Neuronal stem cell (in vitro differentiated cells): Measurements from ENCODE around the gene APBA3. TPM values are rescaled to one million over a fixed set of nuclear protein-coding genes. Genes with fewer than 3 reads are reported as not detected.
A peak's percentile ranks its signal among the peaks of the same experiment; 100 is the strongest.

ENCODE experiments used
- DNase-seq: peaks from one replicate; pipeline ENCODE4 v3.0.0-alpha.2; 2013; ENCODE audit warnings: low spot score
- H2AFZ ChIP-seq: one replicate; pipeline ENCODE4 v1.6.1; 2013; ENCODE audit warnings: mild to moderate bottlenecking, low read length, inconsistent platforms
- H2AK5ac ChIP-seq: 2 replicates; pipeline ENCODE4 v1.6.1; 2013; ENCODE audit warnings: low read depth, mild to moderate bottlenecking, inconsistent platforms, low read length, moderate library complexity, mixed read lengths
- H2BK120ac ChIP-seq: 2 replicates; pipeline ENCODE4 v1.6.1; 2013; ENCODE audit warnings: low read depth, mild to moderate bottlenecking, inconsistent platforms, low read length, moderate library complexity, mixed read lengths
- H2BK12ac ChIP-seq: one replicate; pipeline ENCODE4 v1.6.1; 2013; ENCODE audit warnings: low read length, inconsistent platforms
- H2BK15ac ChIP-seq: 2 replicates; pipeline ENCODE4 v1.6.1; 2013; ENCODE audit warnings: mild to moderate bottlenecking, low read length, inconsistent platforms, mixed read lengths
- H2BK5ac ChIP-seq: one replicate; pipeline ENCODE4 v1.6.1; 2013; ENCODE audit warnings: inconsistent platforms, mild to moderate bottlenecking, low read length, moderate library complexity
- H3K14ac ChIP-seq: one replicate; pipeline ENCODE4 v1.6.1; 2013; ENCODE audit warnings: low read length, inconsistent platforms
- H3K18ac ChIP-seq: 2 replicates; pipeline ENCODE4 v1.6.1; 2013; ENCODE audit warnings: low read length, inconsistent platforms
- H3K23ac ChIP-seq: 2 replicates; pipeline ENCODE4 v1.6.1; 2013; ENCODE audit warnings: low read depth, mild to moderate bottlenecking, mixed read lengths, low read length, inconsistent platforms; ENCODE audit not compliant: poor library complexity
- H3K27ac ChIP-seq: replicated peaks from 3 replicates; pipeline ENCODE4 v1.5.1; 2013; ENCODE audit warnings: low read length, inconsistent platforms
- H3K27me3 ChIP-seq, 3 experiments: 2 replicates each; pipeline ENCODE4 v1.6.1; 2013; ENCODE audit warnings: low read length in 3 of 3, mild to moderate bottlenecking in 2 of 3, inconsistent platforms in 1 of 3, low read depth in 1 of 3, mixed read lengths in 1 of 3, moderate library complexity in 1 of 3; ENCODE audit not compliant: control insufficient read depth in 3 of 3, insufficient read depth in 3 of 3
- H3K36me3 ChIP-seq, 2 donors: replicated peaks in 1 of 2; 2 replicates each; pipeline ENCODE4 v1.6.1; 2013; ENCODE audit warnings: low read length in 2 of 2; ENCODE audit not compliant: control insufficient read depth in 2 of 2, insufficient read depth in 2 of 2
- H3K4ac ChIP-seq: 2 replicates; pipeline ENCODE4 v1.6.1; 2013; ENCODE audit warnings: inconsistent platforms, mild to moderate bottlenecking, low read length, moderate library complexity
- H3K4me1 ChIP-seq, 2 donors: 1 replicate in 1 of 2; 2 replicates in 1 of 2; pipeline ENCODE4 v1.6.1; 2013; ENCODE audit warnings: low read length in 2 of 2, low read depth in 1 of 2; ENCODE audit not compliant: control insufficient read depth in 2 of 2, insufficient read depth in 1 of 2
- H3K4me2 ChIP-seq: one replicate; pipeline ENCODE4 v1.6.1; 2013; ENCODE audit warnings: mild to moderate bottlenecking, low read length, inconsistent platforms; ENCODE audit not compliant: insufficient read depth, poor library complexity, severe bottlenecking
- H3K4me3 ChIP-seq, 2 donors: 2 replicates each; pipeline ENCODE4 v1.5.1; 2013; ENCODE audit warnings: low read length in 2 of 2, mild to moderate bottlenecking in 2 of 2, inconsistent platforms in 1 of 2, moderate library complexity in 1 of 2
- H3K79me1 ChIP-seq: one replicate; pipeline ENCODE4 v1.6.1; 2013; ENCODE audit warnings: low read depth, mild to moderate bottlenecking, inconsistent platforms, low read length, moderate library complexity
- H3K9ac ChIP-seq: one replicate; pipeline ENCODE4 v1.6.1; 2013; ENCODE audit warnings: mild to moderate bottlenecking, low read depth, low read length, inconsistent platforms; ENCODE audit not compliant: poor library complexity
- H3K9me3 ChIP-seq, 2 donors: replicated peaks in 1 of 2; 2 replicates each; pipeline versions ENCODE3 to v1.6.1; 2013; ENCODE audit warnings: low read length in 2 of 2, mild to moderate bottlenecking in 2 of 2, inconsistent platforms in 1 of 2, low read depth in 1 of 2, mixed read lengths in 1 of 2, moderate library complexity in 1 of 2; ENCODE audit not compliant: control insufficient read depth in 2 of 2, insufficient read depth in 1 of 2
- H4K8ac ChIP-seq: one replicate; pipeline ENCODE4 v1.6.1; 2013; ENCODE audit warnings: low read depth, mild to moderate bottlenecking, inconsistent platforms, low read length, moderate library complexity
- H4K91ac ChIP-seq: one replicate; pipeline ENCODE4 v1.6.1; 2013; ENCODE audit warnings: low read length, low read depth, mild to moderate bottlenecking, inconsistent platforms; ENCODE audit not compliant: poor library complexity
- WGBS, 2 donors: extraction: QIAGEN DNeasy Blood & Tissue Kit; methylation state at CpG; one replicate each; pipeline ENCODE4 v1.1.7; 2013; ENCODE audit warnings: missing lambda C conversion rate in 2 of 2, mixed read lengths in 1 of 2; ENCODE audit not compliant: insufficient read length in 2 of 2, insufficient replicate concordance in 1 of 2; ENCODE audit errors: extremely low coverage in 2 of 2; 5-methylcytosine and 5-hydroxymethylcytosine counted together
- small RNA-seq: library from polyadenylated mRNA; stranded (forward); fragments of <200 nt; extraction: miRNeasy Mini kit (QIAGEN cat#:217004); gene quantifications from one replicate; pipeline ENCODE3, GENCODE V24; 2013; ENCODE audit not compliant: insufficient read depth

The APBA3 gene

DNA sequence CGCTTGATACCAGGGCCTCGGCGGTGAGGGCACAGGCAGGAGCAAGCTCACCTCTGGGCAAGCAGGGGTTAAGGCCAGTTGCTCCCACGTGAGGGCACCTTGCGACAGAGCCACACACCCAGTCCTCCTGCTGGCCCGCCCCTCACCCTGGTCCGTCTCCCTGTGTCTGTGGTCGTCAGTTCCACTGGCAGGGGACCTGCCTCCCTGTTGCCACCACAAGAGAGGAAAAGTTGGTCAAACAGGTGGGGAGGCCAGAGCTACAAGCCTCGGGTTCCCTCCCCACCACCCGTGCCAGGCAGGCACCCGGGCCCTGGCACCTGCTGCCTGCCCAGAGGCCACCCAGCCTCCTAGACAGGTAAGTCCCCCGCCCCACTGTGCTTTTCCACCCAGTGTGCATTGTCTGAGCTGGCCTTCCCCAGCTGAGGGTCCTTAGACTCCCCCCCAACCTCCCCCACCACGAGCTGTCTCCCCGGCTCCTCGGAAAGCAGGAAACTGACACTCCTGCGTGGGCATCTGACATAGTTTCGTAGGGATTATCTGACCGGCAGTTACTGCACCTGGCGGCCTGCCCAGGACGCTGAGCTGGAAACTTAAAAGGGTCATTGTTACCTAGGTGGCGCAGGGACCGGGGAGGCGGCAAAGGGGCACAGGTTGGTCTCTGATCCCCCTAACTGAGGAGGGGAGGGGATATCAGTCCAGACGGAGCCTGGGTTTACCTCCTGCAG lies 53.1 kb downstream of the APBA3 start, which contains the start of gene TJP3:
Gene TJP3, plus strand, starts transcription at position 178 of the 725 bp plus-strand sequence. CDS start 20,049 bp downstream, outside the sequence.
- Histone ChIP-seq H3K18ac (peak within 1 kb of the TSS; percentile 70), H2AFZ (no peak within 1 kb of the TSS), H3K36me3 (no peaks in the 10 kb centered on the region), H3K4me3 (no peak within 1 kb of the TSS), H2BK15ac (peak within 1 kb of the TSS; percentile 74), H4K8ac (no peak within 1 kb of the TSS), H2BK12ac (peak within 1 kb of the TSS; percentile 94), H2AK5ac (peak within 1 kb of the TSS; percentile 82), H3K79me1 (peaks cover 2% of the 10 kb centered on the region), H3K4me2 (peak within 1 kb of the TSS; percentile 24), H3K27me3 (peaks cover 0 to 16% (median 11%) of the 10 kb centered on the region in 3 experiments), H2BK120ac (peak within 1 kb of the TSS; percentile 9), H3K9ac (peak within 1 kb of the TSS; percentile 4), H3K4ac (peak within 1 kb of the TSS; percentile 89), H2BK5ac (no peak within 1 kb of the TSS), H3K27ac (no peak within 1 kb of the TSS), H3K9me3 (peaks cover 0 to 2% of the 10 kb centered on the region in 2 donors), H3K4me1 (peaks cover 0 to 12% of the 10 kb centered on the region in 2 donors), H3K14ac (peak within 1 kb of the TSS; percentile 82), H3K23ac (peak within 1 kb of the TSS; percentile 89), H4K91ac (peak within 1 kb of the TSS; percentile 53)
- DNase-seq, result no peak
- no CpG with 5 or more reads among the region's 24 CpGs for WGBS, 2 donors

GRCh38 chr19:3707868-3708206 lies 53.7 kb downstream of the APBA3 start:
- no peak overlapping the region for H2AFZ ChIP-seq
- no peak for DNase-seq
- no peak overlapping the region for H2BK120ac ChIP-seq
- no peaks in the 10 kb centered on the region for H3K36me3 ChIP-seq
- H2AK5ac ChIP-seq, result peak overlapping the region; percentile 82
- H3K9ac ChIP-seq, result peak overlapping the region; percentile 4
- H2BK12ac ChIP-seq, result peak overlapping the region; percentile 94
- H3K14ac ChIP-seq, result peak overlapping the region; percentile 82
- no peak overlapping the region for H4K8ac ChIP-seq
- peaks cover 0 to 16% (median 11%) of the 10 kb centered on the region in 3 experiments for H3K27me3 ChIP-seq
- H4K91ac ChIP-seq, result peak overlapping the region; percentile 53
- H3K23ac ChIP-seq, result peak overlapping the region; percentile 89
- H3K9me3 ChIP-seq, result peaks cover 0 to 2% of the 10 kb centered on the region in 2 donors
- no peak overlapping the region for H3K27ac ChIP-seq
- H2BK5ac ChIP-seq, result no peak overlapping the region
- peaks cover 2% of the 10 kb centered on the region for H3K79me1 ChIP-seq
- no peak overlapping the region for H3K4me3 ChIP-seq
- H3K4me2 ChIP-seq, result no peak overlapping the region
- peak overlapping the region; percentile 89 for H3K4ac ChIP-seq
- H2BK15ac ChIP-seq, result peak overlapping the region; percentile 74
- peaks cover 0 to 12% of the 10 kb centered on the region in 2 donors for H3K4me1 ChIP-seq
- no CpG with 5 or more reads among the region's 12 CpGs for WGBS, 2 donors
- H3K18ac ChIP-seq, result peak overlapping the region; percentile 70

- no peak overlapping the region for H3K4me2 ChIP-seq
- H3K36me3 ChIP-seq, result no peaks in the 10 kb centered on the region
- no peak overlapping the region for H3K9ac ChIP-seq
- no peak overlapping the region for H3K4ac ChIP-seq
- H3K23ac ChIP-seq, result no peak overlapping the region
- no peak overlapping the region for H3K27ac ChIP-seq
- H4K91ac ChIP-seq, result no peak overlapping the region
- no peak overlapping the region for H2BK15ac ChIP-seq
- H3K4me3 ChIP-seq, result no peak overlapping the region
- H3K79me1 ChIP-seq, result peaks cover 27% of the 10 kb centered on the region
- no peak overlapping the region for H3K18ac ChIP-seq
- no peak overlapping the region for H3K14ac ChIP-seq
- H2BK5ac ChIP-seq, result no peak overlapping the region
- no peak overlapping the region for H4K8ac ChIP-seq
- no peak overlapping the region for H2BK12ac ChIP-seq
- no peak overlapping the region for H2AFZ ChIP-seq
- no peaks in the 10 kb centered on the region for H3K9me3 ChIP-seq
- peaks cover 6 to 8% of the 10 kb centered on the region in 2 donors for H3K4me1 ChIP-seq
- no CpG with 5 or more reads among the region's 1 CpG for WGBS, 2 donors
- no peak for DNase-seq
- H2AK5ac ChIP-seq, result no peak overlapping the region
- no peak overlapping the region for H2BK120ac ChIP-seq
- H3K27me3 ChIP-seq, result no peaks in the 10 kb centered on the region
These were observed 60.3 kb downstream of the APBA3 start for GRCh38 chr19:3701200-3701599.

Small RNA genes within 50 kb of the gene (small RNA-seq; reads per million reads assigned to genes)
- not detected for gene AC005777.1
